Ammon's horn (tissue), 1 donor: ENCODE data around the gene MORN3.
"Not testable (repeated sequence)": the region's sequence is repeated elsewhere in the genome, so short reads cannot be mapped to it uniquely, and the experiment has no call there.

Source experiments
- DNase-seq: peaks from one replicate; pipeline ENCODE4 v3.0.0-alpha.2; 2016; ENCODE audit warnings: low spot score

Gene MORN3

GRCh38 chr12:121638298-121639202, 30.9 kb downstream of the MORN3 start:
- DNase-seq, result no peak

DNA sequence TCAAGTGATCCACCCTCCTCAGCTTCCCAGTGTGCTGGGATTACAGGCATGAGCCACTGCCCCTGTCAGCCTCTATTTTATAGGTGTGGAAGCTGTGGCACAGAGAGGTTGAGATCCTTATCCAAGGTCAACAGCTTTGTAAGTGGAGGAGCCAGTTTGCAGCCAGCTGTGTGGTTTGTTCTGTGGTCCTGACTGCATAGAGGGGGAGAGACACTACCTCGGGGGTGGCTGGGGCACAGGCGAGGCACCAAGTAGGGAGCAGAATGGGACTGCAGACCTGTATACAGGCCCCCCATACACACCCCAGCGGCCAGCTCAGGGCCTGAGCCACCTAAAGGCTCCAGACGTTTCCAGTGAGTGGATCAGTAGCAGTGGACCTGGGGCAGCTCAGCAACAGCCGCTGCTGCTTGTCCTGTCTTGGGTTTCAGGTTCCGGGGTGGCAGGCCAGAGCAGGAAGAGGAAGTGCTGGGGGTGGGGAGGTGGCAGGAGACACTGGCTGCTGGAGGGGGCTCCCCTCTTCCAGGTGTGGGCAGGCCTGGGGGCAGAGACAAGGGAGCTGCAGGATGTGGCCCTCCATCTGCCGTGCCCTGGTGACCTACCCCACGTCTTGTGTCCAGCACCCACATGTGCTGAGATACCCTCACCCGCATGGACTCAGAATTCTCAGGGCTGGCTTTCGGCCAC, 32.1 kb downstream of the MORN3 start:
- peak; percentile 44 for DNase-seq

- DNase-seq, result no peak
Observed at GRCh38 chr12:121634836-121635235, 34.6 kb downstream of the MORN3 start.

- not testable (repeated sequence) for DNase-seq
Observed at GRCh38 chr12:121633833-121634196, 35.6 kb downstream of the MORN3 start.

GRCh38 chr12:121632069-121632970, 37.1 kb downstream of the MORN3 start:
- DNase-seq, result no peak

DNA sequence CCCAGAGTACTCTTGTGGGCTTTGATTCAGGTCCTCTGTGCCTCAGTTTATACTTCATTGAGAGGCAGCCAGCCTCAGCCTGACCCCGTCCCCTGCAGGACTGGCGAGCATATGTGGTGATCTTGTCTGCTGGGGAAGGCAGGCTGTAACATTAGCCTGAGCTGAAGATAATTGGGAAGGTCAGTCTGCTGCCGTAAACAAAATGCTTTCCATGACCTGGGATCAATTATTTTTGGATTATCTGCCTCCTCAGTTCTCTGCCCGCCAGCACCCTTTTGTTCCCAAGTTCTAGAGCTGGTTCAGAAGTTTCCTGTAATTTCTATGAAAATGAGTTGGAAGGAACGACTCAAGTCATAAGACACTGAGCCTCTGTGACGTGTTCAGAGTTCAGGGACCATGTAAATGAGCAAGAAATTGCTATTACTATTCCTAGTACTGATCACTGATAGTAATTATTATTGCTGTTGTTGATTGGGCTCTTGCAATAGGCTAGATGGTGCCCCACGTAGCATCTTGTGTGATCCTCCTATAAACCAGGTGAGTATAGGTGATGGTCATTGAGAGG, 38.6 kb downstream of the MORN3 start:
- no peak for DNase-seq

DNA sequence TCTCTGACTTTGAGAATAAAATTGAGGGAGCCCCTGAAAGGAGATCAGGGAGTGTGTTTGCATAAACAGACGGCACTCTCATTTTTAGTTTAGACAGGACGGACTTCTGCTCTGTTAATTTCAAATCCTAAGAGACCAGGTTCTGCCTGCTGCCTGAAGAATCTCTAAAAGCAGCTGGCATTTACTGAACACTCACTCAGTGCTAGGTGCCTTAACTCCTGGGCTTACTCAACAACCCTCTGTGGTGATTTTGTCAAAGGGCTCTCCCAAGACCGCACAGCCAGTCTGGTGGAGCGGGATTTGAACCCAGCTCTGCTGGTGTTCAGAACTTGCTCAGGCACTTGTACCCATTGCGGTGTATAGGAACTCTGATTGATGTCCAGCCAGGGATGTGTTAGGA, 40.9 kb downstream of the MORN3 start:
- no peak for DNase-seq

- DNase-seq, result no peak
Observed at GRCh38 chr12:121628037-121628436, 41.4 kb downstream of the MORN3 start.

- DNase-seq, result peak; percentile 53
Observed at GRCh38 chr12:121626853-121627640, 42.4 kb downstream of the MORN3 start.

DNA sequence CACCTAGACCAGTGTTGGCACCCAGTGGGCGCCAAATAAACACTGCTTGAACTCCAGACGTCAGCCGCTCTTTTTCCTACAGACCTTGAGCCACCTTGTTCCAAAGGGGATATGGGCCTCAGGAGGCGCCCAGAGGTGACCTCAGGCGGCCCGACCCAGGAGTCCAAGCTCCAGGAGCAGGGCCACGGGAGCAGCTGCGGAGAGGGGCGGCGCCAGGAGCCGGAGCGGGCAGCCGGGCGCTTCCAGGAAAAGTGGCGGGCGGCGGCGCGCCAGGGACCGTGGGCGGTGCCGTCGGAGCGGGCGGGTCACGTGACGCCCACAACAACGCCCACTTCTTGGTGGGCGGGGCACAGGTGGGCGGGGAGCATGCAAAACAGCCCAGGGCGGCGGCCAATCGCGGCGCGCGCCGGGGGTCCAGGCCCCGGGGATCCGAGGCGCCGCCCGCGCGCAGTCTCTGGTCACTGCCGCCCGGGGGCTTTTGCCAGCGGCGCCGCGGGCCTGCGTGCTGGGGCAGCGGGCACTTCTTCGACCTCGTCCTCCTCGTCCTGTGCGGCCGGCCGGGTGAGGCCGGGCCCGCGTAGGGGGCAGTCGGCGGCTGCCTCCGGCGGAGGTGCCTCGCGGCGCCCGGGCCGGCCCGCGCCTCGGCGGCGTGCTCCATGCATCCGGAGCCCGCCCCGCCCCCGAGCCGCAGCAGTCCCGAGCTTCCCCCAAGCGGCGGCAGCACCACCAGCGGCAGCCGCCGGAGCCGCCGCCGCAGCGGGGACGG, 43.2 kb downstream of the MORN3 start, which contains the start of gene ORAI1:
TSS of gene ORAI1 (plus strand) at position 444 of the 766 bp plus-strand sequence.
- peak; percentile 96 for DNase-seq

DNA sequence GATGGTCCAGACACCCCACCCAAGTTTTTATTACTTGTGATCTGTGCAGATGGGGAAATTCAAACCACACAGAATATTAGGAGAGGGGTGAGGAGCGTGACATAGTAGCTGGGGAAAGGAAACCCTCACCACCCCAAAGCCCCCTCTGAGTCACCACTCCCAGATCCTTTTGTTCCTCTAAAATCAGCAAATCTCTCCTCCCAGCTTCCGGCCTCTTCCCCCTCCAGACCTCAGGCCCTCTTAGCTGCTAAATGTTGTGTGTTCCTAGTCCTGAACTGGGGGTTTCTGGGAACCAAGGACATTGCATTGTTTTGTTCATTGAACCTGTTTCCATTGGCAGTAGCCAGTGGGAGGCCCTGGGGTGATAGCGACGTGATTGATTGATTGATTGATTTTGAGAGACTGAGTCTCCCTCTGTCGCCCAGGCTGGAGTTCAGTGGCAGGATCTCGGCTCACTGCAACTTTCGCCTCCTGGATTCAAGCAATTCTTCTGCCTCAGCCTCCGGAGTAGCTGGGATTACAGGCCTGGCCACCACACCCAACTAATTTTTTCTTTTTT, 49.0 kb downstream of the MORN3 start:
- DNase-seq, result no peak

DNA sequence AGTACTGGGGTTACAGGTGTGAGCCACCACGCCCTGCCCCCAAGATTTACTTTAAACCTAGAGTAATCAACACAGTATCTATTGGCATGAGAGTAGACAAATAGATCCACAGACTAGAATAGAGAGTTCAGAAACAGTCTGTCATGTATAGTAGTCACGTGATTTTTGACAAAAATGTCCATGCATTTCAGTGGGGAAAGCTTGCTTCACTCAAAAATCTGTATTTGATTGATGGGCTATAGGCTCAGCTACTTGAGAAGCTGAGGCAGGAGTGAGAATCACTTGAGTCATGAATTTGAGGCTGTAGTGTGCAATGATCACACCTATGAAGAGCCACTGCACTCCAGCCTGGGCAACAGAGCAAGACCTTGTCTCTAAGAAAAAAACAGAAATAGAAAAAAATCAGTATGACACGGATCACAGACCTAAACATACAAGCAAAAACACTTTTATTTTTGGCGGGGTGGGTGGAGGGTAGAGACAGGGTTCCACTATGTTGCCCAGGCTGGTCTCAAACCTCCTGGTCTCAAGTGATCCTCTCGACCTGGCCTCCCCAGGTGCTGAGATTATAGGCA, 50.7 kb downstream of the MORN3 start:
- no peak for DNase-seq

- DNase-seq, result no peak
Observed at GRCh38 chr12:121614872-121615467, 54.5 kb downstream of the MORN3 start.

GRCh38 chr12:121613462-121613861, 56.0 kb downstream of the MORN3 start:
- no peak for DNase-seq

DNA sequence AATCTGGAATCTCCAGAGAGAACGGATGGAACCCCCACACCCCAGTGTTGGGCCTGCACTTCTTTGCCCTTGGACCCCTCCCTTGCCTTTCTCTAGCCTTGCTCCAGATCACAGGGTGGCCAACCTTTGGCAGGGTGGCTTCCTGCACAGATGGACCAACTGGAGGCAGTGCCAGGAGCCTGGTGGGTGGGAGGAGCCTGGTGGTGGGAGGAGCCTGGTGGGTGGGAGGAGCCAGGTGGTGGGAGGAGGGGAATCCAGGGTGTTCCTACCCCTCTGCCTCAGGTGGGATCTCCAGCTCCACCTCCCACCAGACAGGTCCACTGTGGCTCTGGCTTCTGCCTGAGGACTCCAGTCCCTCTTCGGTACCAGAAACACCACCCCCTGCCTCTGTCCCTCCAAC, 58.1 kb downstream of the MORN3 start:
- no peak for DNase-seq

GRCh38 chr12:121610239-121611149, 59.0 kb downstream of the MORN3 start:
- peak; percentile 51 for DNase-seq

- no peak for DNase-seq
Observed at GRCh38 chr12:121608301-121608700, 61.2 kb downstream of the MORN3 start.

GRCh38 chr12:121603581-121603980, 65.9 kb downstream of the MORN3 start:
- no peak for DNase-seq
